NCI-H2107 treated with DMSO at 0.1 percent for 48 hours (cell line): Measurements from ENCODE around the gene MELTF.
"Not testable (repeated sequence)": the region's sequence is repeated elsewhere in the genome, so short reads cannot be mapped to it uniquely, and the experiment has no call there.

Experiments used
- DNase-seq: peaks from one replicate; lab custom pipeline; 2025; ENCODE audit not compliant: unreplicated experiment; lab: John Stamatoyannopoulos, UW

Gene MELTF

DNA sequence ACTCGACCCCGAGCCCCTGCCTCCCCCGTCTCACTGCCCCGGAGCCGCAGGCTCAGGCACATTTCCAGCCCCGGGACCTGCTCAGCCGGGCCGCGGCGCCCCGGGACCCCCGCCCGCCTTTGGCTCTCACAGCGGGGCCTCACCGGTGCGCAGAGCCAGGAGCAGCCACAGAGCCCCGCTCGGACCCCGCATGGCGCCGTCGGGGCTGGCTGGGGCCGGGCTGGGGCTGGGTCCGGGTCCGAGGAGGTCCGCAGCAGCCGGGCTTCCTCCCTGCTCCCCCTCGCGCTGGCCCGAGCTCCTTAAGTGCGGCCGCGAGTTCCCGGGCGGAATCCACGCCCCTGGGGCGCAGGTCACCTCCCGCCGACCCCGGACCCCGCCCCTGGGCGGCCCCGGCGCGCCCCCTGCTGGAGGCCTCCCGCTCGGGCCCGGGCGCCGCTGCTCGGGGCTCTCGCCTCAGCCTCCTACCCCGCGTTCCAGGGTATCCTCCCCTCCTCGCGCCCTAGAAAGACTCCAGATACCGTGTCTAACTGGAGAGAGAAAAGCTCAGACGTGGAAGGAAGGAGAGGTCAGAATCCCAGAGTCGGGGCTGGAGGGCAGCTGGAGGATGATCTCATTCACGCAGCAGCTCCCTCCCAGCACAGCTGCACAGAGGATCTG, at the start of gene MELTF:
MELTF (minus strand) TSS at position 307 of the 657 bp plus-strand sequence; CDS start at position 192, 115 bp downstream.
- peak; percentile 31 for DNase-seq

DNA sequence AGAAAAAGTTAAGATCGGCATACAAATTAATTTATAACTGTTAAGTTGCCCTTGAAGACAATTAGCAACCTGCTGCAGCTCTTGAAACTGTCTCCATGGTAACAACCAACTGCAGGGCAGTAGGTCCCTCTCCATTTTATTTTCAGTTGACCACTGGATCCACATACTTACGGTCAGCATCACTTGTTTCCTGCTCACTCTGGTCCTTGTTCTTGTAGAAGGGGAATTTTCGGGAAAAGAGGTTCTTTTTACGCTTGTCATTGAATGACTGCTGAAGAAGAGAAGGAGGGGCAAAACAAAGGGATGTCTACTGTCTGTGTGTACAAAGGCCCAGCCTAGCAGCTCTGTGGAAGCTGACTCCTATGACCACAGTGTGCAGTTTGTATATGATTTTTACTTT, 46.8 kb upstream of the MELTF start:
- no peak for DNase-seq

DNA sequence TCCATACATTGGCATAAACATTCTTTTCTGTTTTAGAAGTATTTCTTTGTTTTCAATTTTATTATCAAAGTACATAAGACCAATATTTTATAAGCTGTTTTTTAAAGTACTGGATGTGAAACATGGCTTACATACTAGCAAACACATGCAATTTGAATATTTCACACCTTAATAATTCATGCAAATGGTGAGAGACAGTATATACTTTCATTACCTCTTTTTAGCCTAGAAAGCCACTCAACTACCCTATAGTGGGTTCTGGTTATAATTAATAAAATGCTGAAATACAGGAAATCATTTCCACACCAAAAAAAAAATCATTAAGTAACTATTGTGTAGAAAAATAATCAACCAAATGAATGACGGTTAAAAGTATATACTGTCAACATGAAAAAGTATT, 38.5 kb upstream of the MELTF start:
- no peak for DNase-seq

DNA sequence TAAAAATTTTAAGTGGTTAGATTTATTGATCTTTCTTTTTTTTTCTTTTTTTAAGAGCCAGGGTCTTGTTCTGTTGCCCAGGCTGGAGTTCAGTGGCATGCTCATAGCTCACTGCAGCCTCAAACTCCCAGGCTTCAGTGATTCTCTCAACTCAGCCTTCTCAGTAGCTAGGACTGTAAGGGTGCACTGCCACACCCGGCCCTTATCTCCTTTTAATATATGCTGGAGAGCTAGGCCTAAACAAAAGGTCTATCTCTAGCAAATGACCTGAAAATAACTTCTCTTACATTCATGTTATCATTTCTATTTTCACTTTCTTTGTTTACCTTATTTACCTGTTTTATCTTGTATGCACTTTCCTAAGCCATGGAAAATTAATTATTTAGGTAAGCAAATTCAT, 35.2 kb upstream of the MELTF start:
- no peak for DNase-seq

DNA sequence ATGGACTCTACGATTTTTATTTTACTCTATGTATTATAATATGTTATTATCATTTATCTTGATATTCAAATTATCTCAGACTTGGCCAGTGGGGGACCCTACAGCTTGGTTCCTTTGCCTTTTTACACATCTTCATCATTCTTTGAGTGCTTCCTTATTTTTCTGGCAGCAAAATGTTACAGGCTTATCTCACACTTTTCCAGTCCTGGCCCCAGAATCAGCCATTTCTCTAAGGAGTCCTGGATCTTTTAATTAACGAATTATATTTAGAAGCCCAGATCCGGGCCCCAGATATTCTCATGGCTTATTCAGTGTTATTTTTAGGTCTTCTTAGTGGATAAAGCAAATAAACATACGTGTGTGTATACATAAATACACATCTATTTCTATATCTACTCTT, 32.8 kb upstream of the MELTF start:
- no peak for DNase-seq

DNA sequence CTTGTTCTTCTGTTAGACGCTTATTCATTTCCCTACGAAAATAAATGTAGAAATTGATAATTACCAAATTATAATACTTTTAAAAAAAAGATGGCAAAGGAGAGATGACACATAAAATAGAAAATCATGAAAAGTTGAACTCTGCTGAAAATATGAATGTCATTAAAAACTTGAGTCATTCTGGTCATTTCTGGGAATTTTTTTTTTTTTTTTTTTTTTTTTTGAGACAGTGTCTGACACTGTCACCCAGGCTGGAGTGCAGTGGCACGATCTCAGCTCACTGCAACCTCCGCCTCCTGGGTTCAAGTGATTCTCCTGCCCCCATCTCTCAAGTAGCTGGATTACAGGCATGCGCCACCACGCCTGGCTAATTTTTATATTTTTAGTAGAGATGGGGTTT, 22.0 kb upstream of the MELTF start:
- DNase-seq = not testable (repeated sequence)

DNA sequence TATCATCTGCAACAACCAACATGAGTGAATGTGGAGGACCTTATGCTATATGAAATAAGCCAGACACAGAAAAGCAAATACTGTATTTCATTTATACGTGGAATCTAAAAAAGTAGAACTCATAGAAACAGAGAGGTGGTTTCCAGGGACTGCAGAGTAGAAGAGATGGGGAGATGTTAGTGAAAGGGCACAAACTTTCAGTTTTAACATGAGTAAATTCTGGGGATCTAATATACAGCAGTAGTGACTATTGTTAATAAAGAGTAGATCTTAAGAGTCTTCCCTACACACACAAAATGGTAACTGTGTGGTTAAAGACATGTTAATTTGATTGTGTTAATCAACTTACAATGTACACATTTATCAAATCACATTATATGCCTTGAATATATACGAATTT, 20.9 kb upstream of the MELTF start:
- no peak for DNase-seq

DNA sequence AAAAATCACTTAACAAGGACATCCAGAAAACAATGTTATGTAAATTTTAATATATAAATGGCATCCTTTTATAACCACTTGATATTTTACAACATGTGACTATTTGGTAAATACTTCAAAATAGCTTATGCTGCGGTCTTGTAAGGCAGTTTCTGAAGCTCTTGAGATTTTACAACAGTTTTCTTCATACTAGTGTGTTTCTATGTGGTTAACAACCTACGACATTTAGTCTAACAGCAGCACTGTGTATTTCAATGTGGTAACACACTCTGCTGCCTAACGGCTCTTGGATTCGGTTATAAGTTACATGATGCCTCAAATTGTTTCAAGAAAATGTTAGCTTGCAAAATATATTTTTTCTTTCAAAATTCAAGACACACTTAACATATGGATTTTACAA, 12.9 kb upstream of the MELTF start:
- DNase-seq = no peak

DNA sequence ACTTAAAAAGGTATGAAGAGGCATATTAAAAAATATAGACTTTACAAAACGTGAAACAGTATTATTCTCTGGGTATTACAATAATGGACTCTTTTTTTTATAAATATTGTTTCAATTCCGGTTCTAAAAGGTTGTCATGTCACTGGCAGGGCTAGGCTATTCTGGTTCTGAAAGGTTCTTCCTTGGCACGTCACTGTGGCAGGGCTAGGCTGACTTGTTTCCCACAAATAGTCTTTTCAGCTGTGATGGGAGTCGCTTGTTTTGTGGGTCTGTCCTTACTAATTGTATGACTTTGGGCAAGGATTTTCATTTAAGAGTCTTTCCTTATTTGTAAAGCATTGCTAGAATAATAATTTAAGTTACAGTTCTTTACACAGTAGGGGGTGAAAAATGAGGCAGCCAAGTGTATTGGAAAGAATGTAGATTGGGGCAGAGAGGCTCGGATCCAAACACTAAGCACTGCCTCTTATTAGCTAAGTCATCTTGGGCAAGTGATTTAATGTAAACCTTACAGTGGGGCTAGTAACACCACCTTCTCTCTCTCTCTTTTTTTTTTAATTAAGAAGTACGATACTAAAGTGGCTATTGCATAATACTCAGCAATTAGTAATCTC, 12.4 kb upstream of the MELTF start:
- DNase-seq = no peak

DNA sequence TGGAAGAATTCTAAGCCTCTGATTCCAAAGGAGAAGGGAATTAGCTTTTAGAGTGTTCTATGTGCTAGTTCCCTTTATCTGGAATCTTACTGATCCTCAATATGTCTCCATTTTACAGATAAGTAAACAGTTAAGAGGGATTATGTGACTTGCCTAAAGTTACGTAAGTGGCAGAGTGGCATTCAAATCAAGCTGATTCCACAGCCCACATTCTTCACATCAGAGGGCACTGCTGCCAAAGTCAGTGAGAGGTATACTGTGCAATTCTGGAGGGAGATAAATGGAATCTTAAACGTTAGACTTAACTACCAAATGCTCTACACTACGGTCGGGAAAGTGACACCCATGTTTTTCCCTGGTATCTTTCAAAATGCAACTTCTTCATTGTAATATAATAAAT, 11.0 kb upstream of the MELTF start:
- no peak for DNase-seq

DNA sequence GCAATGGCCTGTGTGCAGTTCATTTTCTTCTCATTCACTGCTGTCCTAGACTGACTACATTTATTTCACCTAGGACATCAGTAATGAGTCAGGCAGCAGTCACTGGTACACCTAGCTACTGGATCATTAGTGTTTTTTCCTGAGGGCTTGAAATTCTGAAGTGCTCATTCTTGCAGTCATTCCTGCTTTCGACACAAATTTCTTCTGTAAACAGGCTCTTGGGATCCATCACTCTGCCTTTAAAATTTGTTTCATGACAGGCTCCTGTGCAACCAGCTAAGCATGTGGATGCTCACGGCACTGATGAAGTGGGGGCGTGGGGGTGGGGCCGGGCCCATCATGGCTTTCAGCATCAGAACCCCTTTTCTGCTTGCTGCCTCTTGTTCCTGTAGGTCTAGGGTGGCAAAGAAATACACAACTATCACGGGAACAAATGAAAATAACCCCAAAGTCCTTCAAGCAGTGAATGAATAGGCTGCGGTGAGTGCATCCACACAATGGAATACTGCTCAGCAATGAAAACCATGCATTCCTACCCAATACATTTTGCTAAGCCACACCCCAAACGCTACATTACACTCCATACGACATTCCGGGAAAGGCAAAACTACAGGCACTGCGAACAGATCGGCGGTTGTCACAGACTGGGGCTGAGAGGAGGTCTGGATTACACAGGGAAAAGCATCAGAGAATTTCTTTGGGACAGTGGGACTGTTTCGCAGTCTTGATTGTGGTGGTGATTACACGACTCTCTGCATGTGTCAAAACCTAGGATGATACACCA, 9.3 kb upstream of the MELTF start:
- DNase-seq = no peak

DNA sequence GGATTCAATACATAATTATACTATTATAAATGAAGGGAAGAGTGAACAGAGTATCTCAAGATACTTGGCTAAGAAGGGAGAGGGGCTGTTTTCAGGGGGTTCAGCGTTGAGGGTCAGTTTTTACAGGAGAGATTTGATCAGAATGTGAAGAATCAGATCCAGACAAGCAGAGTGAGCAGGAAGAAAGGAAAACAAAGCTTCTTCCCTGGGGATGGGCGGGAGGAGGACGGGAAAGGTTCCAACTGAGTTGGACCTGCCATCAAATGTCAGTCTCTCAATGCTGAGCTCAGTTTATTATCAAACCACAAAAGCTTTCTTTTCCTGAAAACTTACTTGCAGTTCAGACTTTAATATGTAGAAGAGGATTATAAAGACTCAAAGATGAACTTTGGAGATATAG, 6.0 kb upstream of the MELTF start:
- DNase-seq = no peak

DNA sequence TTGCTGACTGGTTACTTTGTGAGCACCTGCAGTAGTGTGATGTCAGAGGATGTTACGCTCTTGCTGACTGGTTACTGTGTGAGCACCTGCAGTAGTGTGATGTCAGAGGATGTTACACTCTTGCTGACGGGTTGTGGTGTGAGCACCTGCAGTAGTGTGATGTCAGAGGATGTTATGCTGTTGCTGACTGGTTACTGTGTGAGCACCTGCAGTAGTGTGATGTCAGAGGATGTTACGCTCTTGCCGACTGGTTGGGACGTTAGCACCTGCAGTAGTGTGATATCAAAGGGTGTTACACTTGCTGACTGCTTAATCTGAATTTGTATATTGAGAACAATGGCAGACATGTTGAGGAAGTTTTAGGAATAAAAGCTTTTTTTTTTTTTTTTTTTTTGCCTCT, 5.2 kb upstream of the MELTF start:
- not testable (repeated sequence) for DNase-seq

DNA sequence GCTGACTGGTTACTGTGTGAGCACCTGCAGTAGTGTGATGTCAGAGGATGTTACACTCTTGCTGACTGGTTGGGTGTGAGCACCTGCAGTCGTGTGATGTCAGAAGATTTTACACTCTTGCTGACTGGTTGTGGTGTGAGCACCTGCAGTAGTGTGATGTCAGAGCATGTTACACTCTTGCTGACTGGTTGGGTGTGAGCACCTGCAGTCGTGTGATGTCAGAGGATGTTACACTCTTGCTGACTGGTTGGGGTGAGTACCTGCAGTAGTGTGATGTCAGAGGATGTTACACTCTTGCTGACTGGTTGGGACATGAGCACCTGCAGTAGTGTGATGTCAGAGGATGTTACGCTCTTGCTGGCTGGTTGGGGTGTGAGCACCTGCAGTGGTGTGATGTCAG, 4.1 kb upstream of the MELTF start:
- DNase-seq = not testable (repeated sequence)

DNA sequence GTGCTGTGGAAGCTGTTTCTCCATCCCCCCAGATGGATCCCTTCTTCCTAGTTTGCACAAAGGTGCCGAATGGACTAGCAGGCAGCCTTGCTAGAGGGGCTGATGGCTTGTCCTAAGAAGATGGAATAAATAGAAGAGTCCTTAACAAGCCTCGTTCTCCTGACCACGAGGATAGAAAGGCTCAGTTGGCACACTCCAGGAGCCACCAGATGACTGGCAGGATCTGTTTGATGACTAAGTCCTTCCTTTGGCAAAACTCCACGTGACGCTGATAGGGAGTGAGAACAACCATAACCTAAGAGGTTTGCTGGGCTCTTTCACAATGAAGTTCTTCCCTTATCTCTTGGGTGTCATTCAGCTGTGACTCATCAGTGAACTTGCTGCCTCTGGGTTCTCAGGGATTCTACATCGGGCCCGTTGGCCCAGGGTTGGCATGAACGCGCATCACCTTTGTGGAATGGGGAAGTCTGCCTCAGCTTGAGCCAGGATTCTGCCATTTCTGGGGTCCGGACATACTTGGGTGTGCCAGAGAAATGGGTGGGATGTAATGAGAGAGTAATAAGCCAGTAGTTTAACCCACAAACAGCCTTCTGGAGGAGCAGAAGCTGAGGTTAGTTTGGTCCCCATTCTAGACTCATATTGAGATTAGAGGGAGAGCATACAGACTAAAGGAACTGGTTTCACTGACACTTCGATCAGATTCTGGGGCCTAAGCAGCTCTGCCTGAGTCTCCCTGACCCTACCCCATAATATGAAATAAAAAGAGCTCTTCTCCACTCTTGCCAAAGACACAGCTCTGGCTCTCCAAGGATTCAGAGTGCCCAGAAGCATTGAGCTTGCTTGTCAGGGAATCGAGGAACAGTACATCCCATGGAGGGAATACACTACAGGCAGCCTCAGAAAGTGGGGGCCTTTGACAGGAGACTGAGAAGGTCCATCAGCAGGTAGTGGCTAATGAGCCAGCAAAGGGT, 2.0 kb upstream of the MELTF start:
- no peak for DNase-seq

DNA sequence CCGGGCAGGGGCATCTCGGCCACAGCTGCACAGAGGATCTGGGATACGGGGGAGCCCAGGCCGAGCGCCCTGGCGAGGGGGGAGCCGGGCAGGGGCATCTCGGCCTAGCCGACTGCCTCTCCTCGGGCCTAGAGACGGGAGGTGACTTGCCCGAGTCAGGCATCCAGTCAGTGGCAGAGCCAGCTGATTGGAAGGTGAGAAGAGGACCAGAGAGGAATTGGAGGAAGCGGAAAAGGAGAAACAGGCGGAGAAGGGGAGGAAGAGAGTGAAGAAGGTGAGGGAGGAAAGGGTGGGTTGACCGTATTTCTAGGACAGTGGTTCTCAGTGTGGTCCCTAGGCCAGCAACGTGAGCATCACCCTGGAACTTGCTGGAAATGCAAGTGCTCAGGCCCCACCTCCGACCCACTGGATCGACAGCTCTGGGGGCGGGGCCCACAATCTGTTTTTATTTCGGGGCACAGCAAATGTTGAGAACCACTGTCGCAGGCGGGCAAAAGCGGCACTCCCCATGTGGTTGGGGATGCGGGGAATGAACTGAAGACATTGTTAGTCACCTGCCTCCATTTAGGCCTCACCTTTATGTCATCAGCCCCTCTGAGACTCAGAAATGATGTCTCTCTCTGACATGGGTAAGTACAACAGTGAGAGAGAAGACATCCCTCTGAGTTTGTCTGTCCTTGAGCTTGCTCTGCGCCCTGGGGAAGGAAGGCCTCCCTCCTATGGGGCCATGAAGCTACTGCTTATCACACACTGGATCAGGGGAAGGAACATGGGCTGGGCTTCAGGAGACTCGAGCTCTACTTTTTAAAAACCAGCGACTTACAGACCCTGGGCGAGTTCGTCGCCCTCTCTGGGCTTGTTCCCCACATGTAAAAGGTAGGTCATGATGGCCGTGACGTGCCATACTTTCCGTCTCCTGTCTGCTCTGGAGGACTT, 1.0 kb upstream of the MELTF start:
- DNase-seq = no peak

DNA sequence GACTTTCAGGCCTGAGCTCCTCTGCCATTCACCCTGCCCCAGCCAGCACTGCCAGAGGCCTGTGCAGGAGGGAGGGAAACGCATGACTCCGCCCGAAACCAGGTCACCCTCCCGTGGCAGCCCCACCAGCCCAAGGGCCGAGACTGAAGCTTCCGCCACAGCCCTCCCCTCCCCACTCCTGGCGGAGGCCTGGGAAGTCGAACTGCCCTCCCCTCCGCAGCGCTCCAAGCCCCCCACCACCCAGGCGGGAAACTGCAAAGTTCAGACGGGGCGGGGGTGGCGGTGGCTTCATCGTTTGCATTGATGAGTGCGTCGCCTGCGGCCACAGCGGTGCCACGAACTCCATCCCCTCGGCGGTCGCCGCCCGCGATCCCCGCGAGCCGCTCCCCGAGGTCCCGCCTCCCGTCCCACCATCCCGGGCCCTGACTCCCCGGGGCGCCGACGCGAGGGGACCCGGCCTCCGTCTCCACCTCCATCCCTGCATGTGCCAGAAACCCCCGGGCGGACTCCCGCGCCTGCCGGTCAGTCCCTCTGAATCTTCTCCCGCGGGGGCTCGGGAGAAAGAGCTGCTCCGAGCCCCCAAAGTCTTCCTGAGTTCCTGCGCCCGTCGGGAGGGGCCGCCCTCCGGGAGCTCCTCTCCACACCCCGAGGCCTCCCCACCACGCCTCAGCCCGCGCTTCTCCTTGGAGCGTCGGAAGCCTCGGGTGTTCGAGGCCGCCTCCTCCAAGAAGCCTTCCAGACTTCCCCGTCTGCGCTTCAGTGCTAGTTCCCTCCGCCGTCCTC, 698 bp downstream of the MELTF start:
- no peak for DNase-seq

DNA sequence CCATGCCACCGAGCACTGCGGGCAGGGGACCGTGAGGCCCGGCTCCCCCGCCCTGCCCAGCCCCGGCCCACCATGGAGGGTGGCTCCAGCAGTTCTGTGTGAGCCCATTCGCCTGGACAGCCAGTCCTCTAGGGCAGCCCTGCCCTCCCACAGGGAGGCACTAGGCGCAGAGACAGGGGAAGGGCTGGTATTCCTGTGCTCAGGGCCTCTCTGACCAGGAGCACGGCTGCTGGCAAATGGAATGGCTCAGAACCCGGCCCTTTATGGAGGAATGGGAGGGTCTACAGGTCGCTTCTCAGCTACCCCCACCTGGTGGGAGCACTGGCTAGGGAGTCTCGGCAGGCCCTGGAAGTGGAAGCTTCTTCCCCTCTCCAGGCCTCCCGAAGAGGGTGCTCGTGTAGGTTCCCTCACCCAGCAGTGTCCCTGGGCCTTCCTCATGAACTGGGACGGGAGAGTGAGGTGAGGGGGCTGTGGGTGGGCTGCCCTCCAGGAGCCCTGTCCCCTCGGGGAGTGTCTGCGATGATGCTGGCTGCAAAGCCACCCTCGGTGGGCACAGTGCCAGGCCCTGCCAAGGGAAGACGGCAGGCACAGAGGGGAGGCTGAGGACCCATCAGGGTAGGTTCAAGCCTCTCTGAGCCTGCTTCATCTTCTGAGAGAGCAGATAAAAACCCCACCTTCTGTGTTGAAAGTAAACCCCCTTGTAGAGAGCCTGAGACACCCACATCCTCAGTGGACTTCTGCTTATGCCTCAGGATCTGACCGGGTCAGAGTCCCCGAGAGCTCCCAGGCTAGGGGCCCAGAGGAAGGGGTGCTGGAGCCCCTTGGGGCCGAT, 1.5 kb downstream of the MELTF start:
- DNase-seq = no peak
